Measurements from ENCODE around the gene CST2.
A peak's percentile ranks its signal among the peaks of the same experiment; 100 is the strongest.
"Not testable (repeated sequence)": the region's sequence is repeated elsewhere in the genome, so short reads cannot be mapped to it uniquely, and the experiment has no call there.

CST2 gene

DNA sequence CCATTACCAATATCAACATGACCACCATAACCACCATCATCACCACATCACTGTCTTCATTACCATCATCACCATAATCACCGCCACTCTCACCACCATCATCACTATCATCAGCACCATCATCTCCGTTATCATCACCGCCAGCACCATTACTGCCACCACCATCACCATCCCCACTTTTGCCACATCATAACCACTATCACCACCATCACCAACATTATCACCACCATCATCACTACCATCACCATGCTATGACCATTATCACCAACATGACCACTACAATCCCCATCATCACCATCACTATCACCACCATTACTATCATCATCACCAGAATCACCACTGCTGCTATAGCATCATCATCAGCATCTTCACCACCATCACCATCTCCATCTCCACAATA is 25.7 kb downstream of the CST2 start:
- TF ChIP-seq, protein P1, sequence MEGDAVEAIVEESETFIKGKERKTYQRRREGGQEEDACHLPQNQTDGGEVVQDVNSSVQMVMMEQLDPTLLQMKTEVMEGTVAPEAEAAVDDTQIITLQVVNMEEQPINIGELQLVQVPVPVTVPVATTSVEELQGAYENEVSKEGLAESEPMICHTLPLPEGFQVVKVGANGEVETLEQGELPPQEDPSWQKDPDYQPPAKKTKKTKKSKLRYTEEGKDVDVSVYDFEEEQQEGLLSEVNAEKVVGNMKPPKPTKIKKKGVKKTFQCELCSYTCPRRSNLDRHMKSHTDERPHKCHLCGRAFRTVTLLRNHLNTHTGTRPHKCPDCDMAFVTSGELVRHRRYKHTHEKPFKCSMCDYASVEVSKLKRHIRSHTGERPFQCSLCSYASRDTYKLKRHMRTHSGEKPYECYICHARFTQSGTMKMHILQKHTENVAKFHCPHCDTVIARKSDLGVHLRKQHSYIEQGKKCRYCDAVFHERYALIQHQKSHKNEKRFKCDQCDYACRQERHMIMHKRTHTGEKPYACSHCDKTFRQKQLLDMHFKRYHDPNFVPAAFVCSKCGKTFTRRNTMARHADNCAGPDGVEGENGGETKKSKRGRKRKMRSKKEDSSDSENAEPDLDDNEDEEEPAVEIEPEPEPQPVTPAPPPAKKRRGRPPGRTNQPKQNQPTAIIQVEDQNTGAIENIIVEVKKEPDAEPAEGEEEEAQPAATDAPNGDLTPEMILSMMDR (IDR thresholded peaks at IDR 0.05; ENCODE audit: low read depth, low read length) = no peak
- DNase-seq (ENCODE audit: low read depth in 2 of 2) = no peak
- H3K4me3 ChIP-seq (replicated peaks in 1 of 2; ENCODE audit: low read depth in 2 of 2, low read length in 2 of 2) = no peak overlapping the region

DNA sequence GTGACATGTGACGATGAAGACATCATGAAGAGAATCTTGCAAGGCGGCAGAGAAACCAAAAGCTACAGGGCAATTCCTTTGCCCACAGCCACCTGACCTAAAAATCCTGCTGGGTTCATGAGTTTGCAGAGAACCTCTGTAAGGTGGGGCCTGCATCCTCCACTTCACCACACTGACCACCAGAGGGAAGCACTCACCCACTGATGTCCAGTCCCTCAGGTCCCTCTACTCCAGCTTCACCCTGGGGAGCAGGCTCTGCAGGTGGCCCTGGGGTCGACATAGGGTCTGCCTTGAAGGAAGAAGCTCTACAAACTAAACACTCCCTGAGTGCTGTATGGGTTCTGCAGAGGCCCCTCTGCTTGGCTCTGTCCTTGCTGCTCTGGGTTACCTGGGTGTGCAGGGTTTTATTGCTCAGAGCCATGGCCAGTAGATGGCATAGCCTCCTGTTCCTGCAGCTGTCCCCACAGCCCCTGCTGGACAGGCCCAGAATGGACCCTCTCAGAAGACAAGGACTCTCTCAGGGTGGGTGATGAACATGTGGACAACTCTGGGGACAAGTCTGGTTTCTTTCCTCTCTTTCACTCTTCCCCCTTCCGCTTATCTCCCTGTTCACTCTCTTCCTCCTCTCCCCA is 27.2 kb downstream of the CST2 start:
- TF ChIP-seq, protein P1 (IDR thresholded peaks at IDR 0.05; ENCODE audit: low read depth, low read length) = peak; percentile 66
- peak; percentile 16 to 55 for DNase-seq (ENCODE audit: low read depth in 2 of 2)
- H3K4me3 ChIP-seq (replicated peaks in 1 of 2; ENCODE audit: low read depth in 2 of 2, low read length in 2 of 2) = not testable (repeated sequence)

DNA sequence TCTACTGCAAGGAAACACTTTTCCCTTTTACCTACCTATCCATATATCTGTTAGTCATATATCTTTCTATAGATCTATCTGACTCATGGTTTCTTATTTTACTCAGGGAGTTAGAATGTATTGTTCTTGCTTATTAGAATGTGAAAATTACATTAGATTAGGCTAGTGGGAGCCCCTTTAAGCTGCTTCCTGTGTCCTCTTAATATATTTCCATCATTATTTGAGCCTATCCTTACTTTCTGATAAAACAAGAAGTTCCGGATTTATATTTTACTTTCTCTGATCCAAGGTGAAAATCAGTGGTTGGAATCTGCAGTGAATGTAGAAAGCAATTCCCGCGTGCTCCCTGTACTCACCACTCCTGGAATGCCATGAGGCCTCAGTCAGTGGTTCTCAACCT is 31.0 kb downstream of the CST2 start:
- no peak overlapping the region for H3K4me3 ChIP-seq (replicated peaks in 1 of 2; ENCODE audit: low read depth in 2 of 2, low read length in 2 of 2)
- TF ChIP-seq, protein P1 (IDR thresholded peaks at IDR 0.05; ENCODE audit: low read depth, low read length) = no peak
- no peak for DNase-seq (ENCODE audit: low read depth in 2 of 2)

DNA sequence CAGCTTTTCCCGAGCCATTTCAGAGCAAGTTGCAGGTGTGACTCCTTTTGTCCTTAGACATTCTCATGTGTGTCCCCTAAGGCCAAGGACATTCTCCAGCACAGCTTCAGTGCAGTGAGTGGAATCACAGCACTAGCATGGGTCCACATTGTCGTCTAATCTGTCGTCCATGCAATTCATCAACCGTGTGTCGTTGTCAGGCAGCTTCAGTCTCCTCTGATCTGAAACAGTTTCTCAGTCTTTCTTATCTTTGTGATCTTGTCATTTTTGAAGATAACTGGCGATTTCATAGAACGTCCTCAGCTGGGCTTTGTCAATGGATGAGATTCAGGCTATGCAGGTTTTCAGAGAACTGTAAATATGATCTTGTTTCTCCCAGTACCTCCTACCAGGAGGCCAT is 31.7 kb downstream of the CST2 start:
- DNase-seq (ENCODE audit: low read depth in 2 of 2) = no peak
- TF ChIP-seq, protein P1 (IDR thresholded peaks at IDR 0.05; ENCODE audit: low read depth, low read length) = no peak
- no peak overlapping the region for H3K4me3 ChIP-seq (replicated peaks in 1 of 2; ENCODE audit: low read depth in 2 of 2, low read length in 2 of 2)

DNA sequence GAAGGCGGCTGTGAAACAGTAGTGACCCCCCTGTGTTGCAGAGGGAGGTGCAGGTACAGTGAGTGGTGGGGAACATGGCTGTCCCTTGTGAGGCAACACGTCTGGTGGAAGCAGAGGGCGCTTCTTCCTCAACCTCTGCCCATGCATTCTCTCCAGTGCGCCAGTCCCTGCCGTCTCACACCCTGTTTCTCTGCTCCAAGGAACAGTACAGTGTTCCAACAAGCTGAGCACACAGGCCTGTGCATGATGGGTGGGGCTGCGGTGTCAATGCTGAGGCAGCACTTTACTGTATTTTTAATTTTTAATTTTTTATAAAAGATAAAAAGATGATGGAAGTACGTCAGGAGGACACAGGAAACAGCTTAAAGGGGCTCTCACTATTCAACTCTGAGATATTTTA is 32.5 kb downstream of the CST2 start:
- DNase-seq (ENCODE audit: low read depth in 2 of 2) = no peak
- TF ChIP-seq, protein P1 (IDR thresholded peaks at IDR 0.05; ENCODE audit: low read depth, low read length) = no peak
- H3K4me3 ChIP-seq (replicated peaks in 1 of 2; ENCODE audit: low read depth in 2 of 2, low read length in 2 of 2) = no peak overlapping the region

DNA sequence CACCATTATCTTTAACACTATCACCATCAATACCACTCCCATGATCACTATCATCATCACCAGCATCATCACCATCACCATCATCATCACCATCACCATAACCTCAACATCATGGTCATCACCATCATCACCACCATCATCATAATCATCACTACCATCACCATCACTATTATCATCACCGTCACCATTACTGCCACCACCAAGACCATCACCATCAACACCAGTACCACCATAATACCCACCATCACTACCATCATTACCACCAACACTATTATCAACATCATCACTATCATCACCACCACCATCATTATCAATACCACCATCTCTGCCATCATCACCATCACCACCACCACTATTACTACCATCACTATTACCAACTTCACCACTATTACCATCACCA is 43.1 kb downstream of the CST2 start:
- TF ChIP-seq, protein P1 (IDR thresholded peaks at IDR 0.05; ENCODE audit: low read depth, low read length) = no peak
- no peak for DNase-seq (ENCODE audit: low read depth in 2 of 2)
- no peak overlapping the region for H3K4me3 ChIP-seq (replicated peaks in 1 of 2; ENCODE audit: low read depth in 2 of 2, low read length in 2 of 2)

Data from cardiac fibroblast (primary cell).